ENCODE results near the gene VSIG10L.

GRCh38 chr19:51301266-51301665, 40.7 kb downstream of the VSIG10L start:
- no peak for TF ChIP-seq CTCF (conservative IDR thresholded peaks at IDR 0.05)
- TF ChIP-seq ZFX (IDR thresholded peaks at IDR 0.05), result no peak
